Right forelimb (tissue), 1 donor: ENCODE results near the gene IL34.

Experiments used
- DNase-seq: peaks from one replicate; pipeline ENCODE4 v3.0.0-alpha.2; 2018

Gene IL34

GRCh38 chr16:70703835-70704381, 57.5 kb downstream of the IL34 start:
- no peak for DNase-seq

- DNase-seq, result no peak
Measured at GRCh38 chr16:70704586-70704985, 58.2 kb downstream of the IL34 start.

- DNase-seq, result no peak
Measured at GRCh38 chr16:70705056-70705455, 58.7 kb downstream of the IL34 start.

DNA sequence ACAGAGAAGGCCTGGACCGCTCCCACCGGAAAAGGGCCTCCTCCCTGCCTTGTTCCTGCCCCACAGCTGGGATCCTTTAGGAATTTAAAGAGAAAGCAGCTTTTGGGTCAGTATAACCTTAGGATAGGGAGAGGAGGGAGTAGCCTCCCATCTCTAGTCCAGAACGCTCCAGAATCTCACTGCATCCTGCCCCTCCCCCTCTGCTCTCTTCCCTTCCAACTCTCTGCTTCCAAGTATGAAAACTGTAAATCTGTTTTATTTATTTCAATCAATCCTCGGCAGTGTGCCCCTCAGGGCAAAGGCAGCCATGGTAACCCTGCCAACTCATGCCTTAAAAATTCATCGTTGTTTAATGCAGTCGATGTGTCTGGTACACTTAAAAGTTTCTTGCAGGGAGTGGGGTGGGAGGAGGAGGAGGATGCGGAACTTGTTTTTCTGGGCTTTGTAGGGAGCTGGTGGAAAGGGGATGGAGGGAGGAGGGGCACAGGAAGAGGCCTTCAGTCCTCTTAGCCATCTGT, 60.6 kb downstream of the IL34 start:
- no peak for DNase-seq

DNA sequence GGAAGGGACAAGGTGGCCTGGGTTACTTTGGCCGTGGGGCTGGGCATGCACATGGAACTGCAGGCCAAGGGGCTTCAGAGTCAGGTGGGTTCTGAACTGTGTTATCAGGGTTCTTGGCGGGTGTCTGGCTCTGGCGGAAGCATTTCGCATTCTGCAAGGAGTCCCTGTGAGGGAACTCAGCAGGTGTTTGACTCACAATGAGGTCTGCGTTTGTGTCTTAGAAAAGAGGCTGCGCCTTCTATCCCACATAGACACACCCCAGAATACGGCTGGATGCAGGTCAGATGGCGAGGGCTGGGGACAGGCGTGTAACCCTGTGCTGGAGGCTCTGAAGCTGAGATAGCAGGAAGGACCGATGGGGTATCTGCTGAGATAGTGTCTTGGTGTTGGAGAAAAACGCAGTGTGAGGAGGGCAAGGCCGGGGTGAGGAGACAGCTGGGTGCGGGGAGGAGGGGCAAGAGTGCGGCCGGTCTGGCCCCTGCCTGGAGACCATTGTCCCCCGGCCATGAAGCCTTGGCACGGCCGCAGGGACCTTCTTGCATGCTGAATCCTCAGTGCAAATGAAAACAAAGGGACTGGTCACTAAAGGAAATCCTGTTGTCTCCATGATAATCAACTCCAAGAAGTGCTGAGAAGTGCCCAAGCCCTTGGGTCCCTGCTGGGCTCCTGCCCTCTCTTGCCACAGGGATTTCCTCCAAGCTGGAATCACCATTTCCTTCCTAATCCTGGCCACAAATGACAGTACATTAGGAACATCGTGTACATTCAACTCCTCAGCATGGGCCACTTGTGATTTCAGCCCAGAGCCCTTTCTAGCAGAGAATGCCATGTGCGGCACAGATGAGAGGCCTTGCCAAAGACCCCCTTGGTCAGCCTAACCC, 62.2 kb downstream of the IL34 start:
- DNase-seq, result no peak

DNA sequence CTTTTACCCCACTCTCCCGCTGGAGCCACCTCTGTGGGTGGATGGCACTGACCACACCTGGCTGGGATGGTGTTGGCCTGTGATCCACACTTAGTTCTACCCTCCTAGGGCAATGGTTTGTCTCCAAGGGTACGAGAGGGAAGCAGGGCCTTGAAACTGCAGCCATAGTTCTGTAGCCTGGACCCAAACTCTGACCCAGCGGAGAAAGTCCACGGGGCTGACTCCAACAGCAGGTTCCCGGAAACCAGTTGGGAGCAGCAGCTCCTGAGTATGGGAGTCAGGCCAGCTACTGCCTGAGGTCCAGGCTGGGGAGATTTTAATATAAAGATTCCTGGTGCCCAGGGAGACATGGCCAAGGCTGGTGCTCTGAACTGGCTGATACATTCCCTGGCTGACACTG, 63.1 kb downstream of the IL34 start:
- no peak for DNase-seq

- no peak for DNase-seq
Measured at GRCh38 chr16:70709942-70710341, 63.6 kb downstream of the IL34 start.
